Type B pancreatic cell (in vitro differentiated cells): ENCODE data around the gene SNAPC2. TPM values are rescaled to one million over a fixed set of nuclear protein-coding genes. Genes with fewer than 3 reads are reported as not detected.

Source experiments
- DNase-seq: peaks from one replicate; pipeline ENCODE4 v3.0.0; 2021; ENCODE audit warnings: mixed read lengths; ENCODE audit not compliant: unreplicated experiment; ENCODE audit errors: extremely low spot score
- H3K27ac Mint-ChIP-seq: 2 replicates; pipeline ENCODE4 v1.8.0; 2021; ENCODE audit warnings: mild to moderate bottlenecking, mixed read lengths
- H3K27me3 Mint-ChIP-seq: 2 replicates; pipeline ENCODE4 v1.8.0; 2021; ENCODE audit warnings: mixed read lengths
- H3K36me3 Mint-ChIP-seq: 2 replicates; pipeline ENCODE4 v1.8.0; 2021; ENCODE audit warnings: mixed read lengths
- H3K4me1 Mint-ChIP-seq: one replicate; pipeline ENCODE4 v1.8.0; 2021; ENCODE audit warnings: mixed read lengths; ENCODE audit not compliant: unreplicated experiment
- H3K4me3 Mint-ChIP-seq: 2 replicates; pipeline ENCODE4 v1.8.0; 2021; ENCODE audit warnings: mild to moderate bottlenecking, mixed read lengths
- H3K9me3 Mint-ChIP-seq: 2 replicates; pipeline ENCODE4 v1.8.0; 2021; ENCODE audit warnings: mixed read lengths
- total RNA-seq: library from RNA; stranded (reverse); gene quantifications from 2 replicates; pipeline ENCODE4 v1.2.1, GENCODE V29; 2021; ENCODE audit warnings: low replicate concordance
- TF ChIP-seq, protein P1 (sequence below): fragments of 200-600 bp; sonication (generic); conservative IDR thresholded peaks from 2 replicates; pipeline ENCODE4 v1.5.0; 2021; ENCODE audit warnings: antibody characterized with exemption, mild to moderate bottlenecking

Gene SNAPC2
- total RNA-seq, 1 donor from 2014 or later, result 15.0 TPM

DNA sequence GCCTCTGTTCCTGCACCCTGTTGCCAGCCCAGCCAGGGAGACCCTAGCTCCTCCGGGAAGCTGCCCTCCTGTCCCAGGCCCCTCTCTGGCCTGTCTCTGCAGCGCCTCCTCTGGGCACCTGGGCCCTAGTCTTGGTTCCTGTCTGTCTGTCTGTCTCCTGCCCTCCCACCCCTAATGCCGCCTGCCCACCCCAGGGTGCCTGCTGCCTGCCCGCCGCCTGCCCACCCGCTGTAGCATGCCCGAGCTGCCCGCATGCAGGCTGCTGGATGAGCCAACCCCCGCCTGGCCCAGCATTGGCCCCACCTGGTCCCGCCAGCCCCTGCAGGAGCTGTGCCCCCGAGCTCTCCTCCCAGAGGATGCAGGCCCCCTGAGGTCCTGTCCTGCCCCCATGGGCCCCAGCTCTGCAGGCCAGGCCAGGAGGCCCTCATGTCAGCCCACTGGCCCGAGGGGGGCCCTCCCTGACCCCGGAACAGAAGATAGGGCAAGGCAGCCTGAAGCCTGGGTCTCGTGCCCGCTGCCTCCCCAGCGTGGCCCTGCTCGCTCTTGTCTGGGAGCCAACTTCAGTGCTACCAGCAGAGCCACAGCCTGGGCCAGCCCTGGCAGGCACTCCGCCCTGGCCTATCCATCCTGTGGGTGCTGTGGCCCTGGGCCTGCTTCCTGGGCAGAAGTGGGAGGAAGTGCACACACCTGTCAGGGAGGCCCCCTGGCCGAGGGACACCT is 11.2 kb upstream of the SNAPC2 start:
- TF ChIP-seq, protein P1, sequence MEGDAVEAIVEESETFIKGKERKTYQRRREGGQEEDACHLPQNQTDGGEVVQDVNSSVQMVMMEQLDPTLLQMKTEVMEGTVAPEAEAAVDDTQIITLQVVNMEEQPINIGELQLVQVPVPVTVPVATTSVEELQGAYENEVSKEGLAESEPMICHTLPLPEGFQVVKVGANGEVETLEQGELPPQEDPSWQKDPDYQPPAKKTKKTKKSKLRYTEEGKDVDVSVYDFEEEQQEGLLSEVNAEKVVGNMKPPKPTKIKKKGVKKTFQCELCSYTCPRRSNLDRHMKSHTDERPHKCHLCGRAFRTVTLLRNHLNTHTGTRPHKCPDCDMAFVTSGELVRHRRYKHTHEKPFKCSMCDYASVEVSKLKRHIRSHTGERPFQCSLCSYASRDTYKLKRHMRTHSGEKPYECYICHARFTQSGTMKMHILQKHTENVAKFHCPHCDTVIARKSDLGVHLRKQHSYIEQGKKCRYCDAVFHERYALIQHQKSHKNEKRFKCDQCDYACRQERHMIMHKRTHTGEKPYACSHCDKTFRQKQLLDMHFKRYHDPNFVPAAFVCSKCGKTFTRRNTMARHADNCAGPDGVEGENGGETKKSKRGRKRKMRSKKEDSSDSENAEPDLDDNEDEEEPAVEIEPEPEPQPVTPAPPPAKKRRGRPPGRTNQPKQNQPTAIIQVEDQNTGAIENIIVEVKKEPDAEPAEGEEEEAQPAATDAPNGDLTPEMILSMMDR, result no peak
- Mint-ChIP-seq H3K36me3 (peaks cover 4% of the 10 kb centered on the region), H3K4me3 (no peak overlapping the region), H3K27ac (no peak overlapping the region), H3K27me3 (no peaks in the 10 kb centered on the region), H3K9me3 (no peaks in the 10 kb centered on the region), H3K4me1 (peaks cover 11% of the 10 kb centered on the region)
- DNase-seq, result no peak

DNA sequence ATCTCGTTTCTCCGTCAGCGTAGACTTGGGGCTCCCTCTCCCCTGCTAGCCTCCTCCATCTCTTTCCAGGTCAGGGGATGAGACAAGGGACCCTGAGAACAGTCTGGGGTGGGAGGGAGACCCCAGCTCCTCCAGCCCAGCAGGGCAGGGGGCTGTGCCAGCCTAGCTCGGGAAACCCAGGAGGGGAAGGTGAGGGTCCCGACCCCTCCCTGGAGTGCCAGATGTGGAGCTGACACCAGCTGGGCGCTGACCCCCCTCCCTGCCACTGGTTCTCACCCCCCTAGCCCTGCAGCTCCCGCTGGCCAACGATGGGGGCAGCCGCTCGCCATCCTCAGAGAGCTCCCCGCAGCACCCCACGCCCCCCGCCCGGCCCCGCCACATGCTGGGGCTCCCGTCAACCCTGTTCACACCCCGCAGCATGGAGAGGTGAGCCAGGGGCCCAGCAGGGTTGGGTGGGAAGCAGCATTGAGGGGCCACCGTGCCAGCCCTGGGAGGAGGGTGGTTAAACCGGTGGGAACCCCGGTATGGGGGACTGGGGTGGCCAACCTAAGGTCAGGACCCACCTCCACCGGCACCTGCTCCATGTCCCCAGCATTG is 10.6 kb upstream of the SNAPC2 start:
- TF ChIP-seq, protein P1, result no peak
- Mint-ChIP-seq H3K4me3 (no peak overlapping the region), H3K27me3 (peaks cover 4% of the 10 kb centered on the region), H3K36me3 (peaks cover 4% of the 10 kb centered on the region), H3K9me3 (no peaks in the 10 kb centered on the region), H3K27ac (no peak overlapping the region), H3K4me1 (peaks cover 11% of the 10 kb centered on the region)
- DNase-seq, result peak; percentile 68

DNA sequence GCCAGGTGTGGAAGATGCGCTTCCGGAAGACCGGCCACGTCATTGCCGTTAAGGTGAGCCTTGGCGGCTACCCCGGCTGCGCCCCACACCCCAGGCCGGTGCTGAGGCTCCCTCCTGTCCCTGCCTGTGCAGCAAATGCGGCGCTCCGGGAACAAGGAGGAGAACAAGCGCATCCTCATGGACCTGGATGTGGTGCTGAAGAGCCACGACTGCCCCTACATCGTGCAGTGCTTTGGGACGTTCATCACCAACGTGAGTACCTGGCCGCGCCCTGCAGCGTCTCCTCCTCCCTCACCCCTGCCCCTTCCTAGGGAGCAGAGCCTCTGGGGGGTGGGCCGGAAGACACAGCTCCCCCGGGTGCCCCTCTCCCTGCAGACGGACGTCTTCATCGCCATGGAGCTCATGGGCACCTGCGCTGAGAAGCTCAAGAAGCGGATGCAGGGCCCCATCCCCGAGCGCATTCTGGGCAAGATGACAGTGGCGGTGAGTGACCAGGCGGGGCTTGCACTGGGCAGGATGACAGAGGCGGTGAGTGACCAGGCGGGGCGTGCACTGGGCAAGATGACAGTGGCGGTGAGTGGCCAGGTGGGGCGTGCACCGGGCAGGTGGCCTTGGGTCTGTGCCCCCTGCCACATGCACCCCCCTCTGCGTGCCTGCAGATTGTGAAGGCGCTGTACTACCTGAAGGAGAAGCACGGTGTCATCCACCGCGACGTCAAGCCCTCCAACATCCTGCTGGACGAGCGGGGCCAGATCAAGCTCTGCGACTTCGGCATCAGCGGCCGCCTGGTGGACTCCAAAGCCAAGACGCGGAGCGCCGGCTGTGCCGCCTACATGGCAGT is 9.6 kb upstream of the SNAPC2 start:
- TF ChIP-seq, protein P1, result no peak
- peak; percentile 66 for DNase-seq
- H3K27me3 Mint-ChIP-seq, result peaks cover 14% of the 10 kb centered on the region
- H3K4me1 Mint-ChIP-seq, result peaks cover 2% of the 10 kb centered on the region
- H3K4me3 Mint-ChIP-seq, result no peak overlapping the region
- peaks cover 4% of the 10 kb centered on the region for H3K36me3 Mint-ChIP-seq
- no peaks in the 10 kb centered on the region for H3K9me3 Mint-ChIP-seq
- no peak overlapping the region for H3K27ac Mint-ChIP-seq

- TF ChIP-seq, protein P1, result no peak
- Mint-ChIP-seq H3K27ac (no peak overlapping the region), H3K4me1 (no peaks in the 10 kb centered on the region), H3K27me3 (peaks cover 20% of the 10 kb centered on the region), H3K36me3 (peaks cover 4% of the 10 kb centered on the region), H3K9me3 (no peaks in the 10 kb centered on the region), H3K4me3 (no peak overlapping the region)
- DNase-seq, result peak; percentile 66
Measured at GRCh38 chr19:7911508-7912143, 8.5 kb upstream of the SNAPC2 start.

DNA sequence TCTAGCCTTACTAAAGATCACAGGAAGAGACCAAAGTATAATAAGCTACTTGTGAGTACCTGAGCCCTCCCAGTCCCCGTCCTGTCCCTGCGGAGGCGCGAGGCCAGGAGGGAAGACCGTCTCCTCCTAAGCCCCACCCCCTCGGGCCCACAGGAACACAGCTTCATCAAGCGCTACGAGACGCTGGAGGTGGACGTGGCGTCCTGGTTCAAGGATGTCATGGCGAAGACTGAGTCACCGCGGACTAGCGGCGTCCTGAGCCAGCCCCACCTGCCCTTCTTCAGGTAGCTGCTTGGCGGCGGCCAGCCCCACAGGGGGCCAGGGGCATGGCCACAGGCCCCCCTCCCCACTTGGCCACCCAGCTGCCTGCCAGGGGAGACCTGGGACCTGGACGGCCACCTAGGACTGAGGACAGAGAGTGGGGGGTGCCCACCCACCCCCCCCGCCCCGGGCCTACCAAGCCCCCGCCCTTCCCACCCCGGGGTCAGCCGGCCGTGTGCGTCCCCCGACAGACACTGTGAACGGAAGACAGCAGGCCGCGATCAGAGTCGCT is 7.9 kb upstream of the SNAPC2 start:
- Mint-ChIP-seq H3K36me3 (peaks cover 4% of the 10 kb centered on the region), H3K4me1 (no peaks in the 10 kb centered on the region), H3K27me3 (peaks cover 25% of the 10 kb centered on the region), H3K4me3 (no peak overlapping the region), H3K27ac (no peak overlapping the region), H3K9me3 (no peaks in the 10 kb centered on the region)
- DNase-seq, result peak; percentile 68
- TF ChIP-seq, protein P1, result no peak
